ENCODE results near the gene LIPI. TPM values are rescaled to one million over a fixed set of nuclear protein-coding genes. Genes with fewer than 3 reads are reported as not detected.
"Not testable (repeated sequence)": the region's sequence is repeated elsewhere in the genome, so short reads cannot be mapped to it uniquely, and the experiment has no call there.

LIPI gene
- total and polyA plus RNA-seq, 11 donors = not detected

DNA sequence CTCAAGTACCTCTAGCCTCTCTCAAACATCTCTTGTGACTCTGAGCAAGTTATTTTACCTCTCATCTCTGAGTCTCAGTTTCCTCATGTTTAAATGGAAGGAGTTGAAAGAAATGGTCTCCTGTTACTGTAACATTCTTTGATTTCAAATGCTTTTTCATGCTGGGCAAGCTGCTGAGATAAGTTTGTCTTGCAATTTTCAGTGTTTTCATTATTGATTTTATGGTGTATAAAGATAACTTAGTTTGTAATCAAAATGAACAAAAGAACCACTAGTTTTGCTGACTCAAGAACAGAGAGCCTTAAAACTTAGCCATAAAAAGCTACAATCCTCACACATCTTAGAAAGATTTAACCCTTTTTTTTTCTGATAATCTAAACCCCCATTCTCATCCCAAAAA lies 4.5 kb downstream of the LIPI start:
- ATAC-seq (no peak), DNase-seq (no peak)
- H3K4me3 ChIP-seq = no peak overlapping the region
- intact Hi-C loops (cut with DNase I) = no loop called here
- peaks cover 0 to 2% (median 0%) of the 10 kb centered on the region in 12 donors for H3K9me3 ChIP-seq
- H3K27me3 ChIP-seq = peaks cover 0 to 3% (median 0%) of the 10 kb centered on the region in 9 donors
- no peak overlapping the region for H3K27ac ChIP-seq
- H3K36me3 ChIP-seq = no peaks in the 10 kb centered on the region
- TF ChIP-seq, protein P1, sequence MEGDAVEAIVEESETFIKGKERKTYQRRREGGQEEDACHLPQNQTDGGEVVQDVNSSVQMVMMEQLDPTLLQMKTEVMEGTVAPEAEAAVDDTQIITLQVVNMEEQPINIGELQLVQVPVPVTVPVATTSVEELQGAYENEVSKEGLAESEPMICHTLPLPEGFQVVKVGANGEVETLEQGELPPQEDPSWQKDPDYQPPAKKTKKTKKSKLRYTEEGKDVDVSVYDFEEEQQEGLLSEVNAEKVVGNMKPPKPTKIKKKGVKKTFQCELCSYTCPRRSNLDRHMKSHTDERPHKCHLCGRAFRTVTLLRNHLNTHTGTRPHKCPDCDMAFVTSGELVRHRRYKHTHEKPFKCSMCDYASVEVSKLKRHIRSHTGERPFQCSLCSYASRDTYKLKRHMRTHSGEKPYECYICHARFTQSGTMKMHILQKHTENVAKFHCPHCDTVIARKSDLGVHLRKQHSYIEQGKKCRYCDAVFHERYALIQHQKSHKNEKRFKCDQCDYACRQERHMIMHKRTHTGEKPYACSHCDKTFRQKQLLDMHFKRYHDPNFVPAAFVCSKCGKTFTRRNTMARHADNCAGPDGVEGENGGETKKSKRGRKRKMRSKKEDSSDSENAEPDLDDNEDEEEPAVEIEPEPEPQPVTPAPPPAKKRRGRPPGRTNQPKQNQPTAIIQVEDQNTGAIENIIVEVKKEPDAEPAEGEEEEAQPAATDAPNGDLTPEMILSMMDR (IDR thresholded peaks at IDR 0.05) = no peak
- TF ChIP-seq POLR2A (IDR thresholded peaks at IDR 0.05) = no peak
- no peaks in the 10 kb centered on the region for H3K4me1 ChIP-seq

DNA sequence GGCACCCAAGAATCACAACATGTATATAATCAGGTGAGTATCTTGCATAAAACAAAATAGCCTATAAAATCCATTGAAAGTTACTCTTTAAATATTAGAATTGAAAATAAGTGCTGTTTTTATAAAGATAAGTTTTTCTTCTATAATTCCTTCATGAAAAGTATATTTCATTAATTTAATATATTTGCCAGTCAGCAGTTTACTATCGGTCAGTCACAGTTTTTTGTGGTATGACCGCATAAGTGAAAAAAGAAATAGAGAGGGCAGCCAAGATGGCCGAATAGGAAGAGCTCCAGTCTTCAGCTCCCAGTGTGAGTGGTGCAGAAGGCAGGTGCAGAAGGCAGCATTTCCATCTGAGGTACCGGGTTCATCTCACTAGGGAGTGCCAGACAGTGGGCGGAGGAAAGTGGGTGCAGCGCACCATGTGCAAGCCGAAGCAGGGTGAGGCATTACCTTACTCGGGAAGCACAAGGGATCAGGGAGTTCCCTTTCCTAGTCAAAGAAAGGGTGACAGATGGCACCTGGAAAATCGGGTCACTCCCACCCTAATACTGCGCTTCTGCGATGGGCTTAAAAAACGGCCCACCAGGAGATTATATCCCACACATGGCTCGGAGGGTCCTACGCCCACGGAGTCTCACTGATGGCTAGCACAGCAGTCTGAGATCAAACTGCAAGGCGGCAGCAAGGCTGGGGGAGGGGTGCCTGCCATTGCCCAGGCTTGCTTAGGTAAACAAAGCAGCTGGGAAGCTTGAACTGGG lies 44.1 kb downstream of the LIPI start:
- H3K4me1 ChIP-seq; H3K36me3 ChIP-seq; ATAC-seq; H3K9me3 ChIP-seq; H3K27me3 ChIP-seq; H3K4me3 ChIP-seq; H3K27ac ChIP-seq; intact Hi-C loops (cut with DNase I); DNase-seq: not testable (repeated sequence)
- 81 to 83% (median 82%) methylated on average over 16 of the region's 16 CpGs for WGBS, 4 donors

DNA sequence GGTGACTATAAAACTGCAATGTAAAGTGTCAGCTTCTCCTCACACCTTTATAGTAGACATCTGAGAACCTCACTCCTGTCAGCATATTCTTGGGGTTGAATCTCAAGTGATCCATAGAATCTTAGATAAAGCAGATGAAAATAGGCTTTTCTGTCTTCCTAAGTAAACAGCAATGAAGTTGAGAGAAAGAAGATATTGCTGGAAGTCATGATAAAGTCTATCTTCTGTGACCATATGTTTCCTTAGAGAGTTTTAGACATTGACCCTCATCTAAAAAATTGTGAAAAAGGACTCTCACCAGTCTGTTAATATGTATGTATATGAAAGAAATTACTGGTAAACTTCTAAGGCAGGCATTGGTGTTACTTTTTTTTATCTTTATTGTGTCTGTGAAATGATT lies 66.8 kb downstream of the LIPI start:
- TF ChIP-seq, protein P1 (IDR thresholded peaks at IDR 0.05) = no peak
- TF ChIP-seq POLR2A (IDR thresholded peaks at IDR 0.05) = no peak
- intact Hi-C loops (cut with DNase I) = no loop called here
- no peaks in the 10 kb centered on the region for H3K36me3 ChIP-seq
- DNase-seq (no peak), ATAC-seq (no peak)
- no peak overlapping the region for H3K27ac ChIP-seq
- H3K27me3 ChIP-seq = no peaks in the 10 kb centered on the region
- no peaks in the 10 kb centered on the region for H3K9me3 ChIP-seq
- H3K4me3 ChIP-seq = no peak overlapping the region
- H3K4me1 ChIP-seq = no peaks in the 10 kb centered on the region

DNA sequence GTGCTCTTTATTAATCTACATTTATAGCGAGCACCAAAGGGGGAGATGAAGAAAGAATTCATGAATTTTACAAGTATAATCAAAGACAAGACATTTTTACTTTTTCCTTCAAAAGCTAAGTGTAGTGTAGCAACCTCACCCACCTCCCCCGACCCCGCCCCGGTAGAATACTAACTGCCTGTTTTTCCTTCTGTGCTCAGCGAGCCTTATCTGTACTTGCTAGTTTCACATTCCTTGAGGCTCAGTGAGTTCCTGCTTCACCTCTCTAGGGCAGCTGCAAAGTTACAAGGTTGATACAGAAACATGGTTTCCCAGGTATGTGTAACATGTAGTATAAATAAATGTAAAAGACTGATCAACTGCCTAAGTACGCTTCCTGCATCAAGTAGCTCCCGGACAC lies 86.5 kb downstream of the LIPI start:
- intact Hi-C loops (cut with DNase I) = no loop called here
- Histone ChIP-seq H3K27ac (no peak overlapping the region), H3K4me1 (no peaks in the 10 kb centered on the region), H3K4me3 (no peak overlapping the region), H3K9me3 (no peaks in the 10 kb centered on the region), H3K27me3 (no peaks in the 10 kb centered on the region), H3K36me3 (no peaks in the 10 kb centered on the region)
- no peak for DNase-seq
- no peak for ATAC-seq
- WGBS, 4 donors = 82 to 95% (median 88%) methylated on average over 7 of the region's 7 CpGs
- TF ChIP-seq, protein P1 (IDR thresholded peaks at IDR 0.05) = no peak
- TF ChIP-seq POLR2A (IDR thresholded peaks at IDR 0.05) = no peak

DNA sequence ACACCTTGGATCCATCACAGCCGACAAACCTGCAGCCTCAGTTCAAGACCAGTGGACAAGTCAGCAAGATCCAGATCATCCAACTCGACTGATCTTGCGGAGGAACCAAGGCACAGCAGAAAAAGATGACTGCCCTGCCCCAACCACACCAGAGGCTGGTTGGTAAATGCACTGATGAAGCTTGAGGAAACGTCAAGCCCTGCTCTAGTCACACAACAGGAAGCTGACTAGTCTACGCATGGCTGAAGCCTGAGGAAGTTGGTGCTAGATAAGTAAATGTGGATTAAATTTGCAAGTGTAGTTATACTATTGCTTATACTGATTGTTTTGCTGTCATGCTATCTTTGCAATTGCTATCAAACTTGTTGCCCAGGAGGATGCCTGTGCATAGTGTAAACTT lies 89.0 kb downstream of the LIPI start:
- ATAC-seq (no peak), DNase-seq (no peak)
- Histone ChIP-seq H3K9me3 (no peaks in the 10 kb centered on the region), H3K4me3 (no peak overlapping the region), H3K36me3 (no peaks in the 10 kb centered on the region), H3K4me1 (no peaks in the 10 kb centered on the region), H3K27me3 (no peaks in the 10 kb centered on the region), H3K27ac (no peak overlapping the region)
- no peak for TF ChIP-seq POLR2A (IDR thresholded peaks at IDR 0.05)
- TF ChIP-seq, protein P1 (IDR thresholded peaks at IDR 0.05) = no peak
- WGBS, 4 donors = 81 to 92% (median 91%) methylated on average over 5 of the region's 5 CpGs
- intact Hi-C loops (cut with DNase I) = no loop called here

Data from heart left ventricle (tissue), 16 donors.